Right ventricle myocardium superior (tissue), 1 donor: ENCODE data around the gene KMT2C. TPM values are rescaled to one million over a fixed set of nuclear protein-coding genes. Genes with fewer than 3 reads are reported as not detected.

Source experiments
- ATAC-seq: fragments of 200-7000 bp; cut with Tn5 transposase; one replicate; pipeline ENCODE4 v1.9.1; 2020; ENCODE audit warnings: mild to moderate bottlenecking; ENCODE audit not compliant: poor library complexity
- DNase-seq: peaks from one replicate; pipeline ENCODE4 v3.0.0-alpha.2; 2020
- intact Hi-C: fragments of 100-400 bp; cut with DNase I; formaldehyde crosslinking; loops from one replicate; pipeline ENCODE4 v1.11.2; 2022
- total RNA-seq: library from RNA; stranded (reverse); fragmentation: NEBNext Ultra II Directional; extraction: Animal tissue kit (Norgen Biotek cat#: 25700); gene quantifications from one replicate; pipeline ENCODE4 v1.2.1, GENCODE V29; 2021
- donor health status: DM: no; HTN: yes; CAD: no; lungs with severe emphysema.

The KMT2C gene
- total RNA-seq, 1 donor from 2014 or later: 34.8 TPM

- intact Hi-C loops: no loop called here
- ATAC-seq (peak; percentile 45), DNase-seq (no peak)
Measured at GRCh38 chr7:152193880-152194279, 241.9 kb downstream of the KMT2C start.

GRCh38 chr7:152189061-152189460 lies 246.7 kb downstream of the KMT2C start:
- intact Hi-C loops: no loop called here
- DNase-seq (no peak), ATAC-seq (no peak)

GRCh38 chr7:152185558-152185957 lies 250.2 kb downstream of the KMT2C start:
- peak; percentile 89 for ATAC-seq
- no peak for DNase-seq
- intact Hi-C loops: no loop called here

DNA sequence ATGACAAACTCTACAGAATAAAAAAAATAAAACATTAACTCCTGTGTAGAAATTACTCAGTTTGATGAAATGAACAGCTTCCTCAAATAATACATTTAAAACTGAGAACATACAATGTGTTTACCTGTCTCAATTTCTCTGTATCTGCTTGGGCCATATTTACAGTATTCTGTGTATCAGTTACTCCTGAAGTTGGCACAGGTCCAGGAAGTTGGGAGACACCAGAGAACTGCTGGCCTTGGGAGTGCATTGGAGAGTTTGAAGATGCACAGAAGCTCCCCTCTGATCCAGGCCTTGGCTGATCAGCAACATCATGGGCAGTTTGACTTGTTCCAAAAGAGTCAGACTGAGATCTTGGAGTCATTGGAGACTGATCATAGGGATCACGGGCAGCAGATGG lies 255.2 kb downstream of the KMT2C start:
- ATAC-seq (no peak), DNase-seq (no peak)
- intact Hi-C loops: no loop called here

DNA sequence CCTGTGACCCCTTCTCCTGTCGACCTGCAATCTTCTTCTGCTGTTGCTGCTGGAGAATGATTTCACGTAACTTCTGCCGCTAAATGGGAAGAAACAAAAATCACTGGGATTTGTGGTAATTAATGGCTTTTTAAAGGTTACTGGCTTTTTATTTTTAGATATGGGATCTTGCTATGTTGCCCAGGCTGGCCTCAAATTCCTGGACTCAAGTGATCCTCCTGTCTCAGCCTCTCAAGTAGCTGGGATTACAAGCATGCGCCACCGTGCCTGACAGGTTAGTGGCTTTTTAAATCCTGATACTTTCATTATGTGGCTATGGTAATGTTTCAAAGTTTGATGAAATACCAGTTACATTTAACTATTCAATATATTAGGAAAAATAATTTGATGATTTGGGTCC lies 255.8 kb downstream of the KMT2C start:
- ATAC-seq (no peak), DNase-seq (no peak)
- intact Hi-C loops: no loop called here

GRCh38 chr7:152178405-152179058 lies 257.3 kb downstream of the KMT2C start:
- ATAC-seq: no peak
- DNase-seq: no peak
- intact Hi-C loops: no loop called here

DNA sequence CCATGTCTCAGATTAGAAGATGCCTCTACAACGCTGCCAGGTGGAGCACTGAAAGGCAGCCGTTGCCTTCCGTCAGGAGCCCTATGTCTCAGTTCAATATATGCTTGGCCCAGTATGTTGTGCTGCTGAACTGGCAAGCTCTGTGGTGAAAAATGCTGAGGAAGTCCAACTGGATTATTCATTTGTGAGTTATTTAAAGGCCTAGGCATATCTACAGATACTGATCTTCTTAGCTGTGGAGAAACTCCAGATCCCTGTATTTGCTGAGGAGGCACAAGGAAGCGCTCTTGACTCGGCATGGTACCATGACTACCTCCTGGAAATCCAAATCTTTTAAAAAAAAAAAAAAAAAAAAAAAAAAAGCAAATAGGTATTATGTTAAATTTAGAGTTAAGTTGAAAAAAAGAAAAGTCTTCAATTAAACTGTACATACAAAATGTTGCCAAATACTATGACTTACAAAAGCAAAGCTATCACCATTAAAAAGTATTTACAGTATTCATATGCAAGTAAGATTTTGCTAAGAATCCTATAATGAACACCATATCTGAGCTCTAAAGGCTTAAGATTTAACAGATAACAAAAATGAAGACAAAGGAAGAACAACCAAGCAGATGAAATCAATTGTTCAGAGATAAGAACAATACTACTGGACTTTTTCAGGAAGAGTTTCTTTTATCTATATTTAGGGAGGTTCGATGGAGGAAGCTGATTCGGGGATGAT lies 258.0 kb downstream of the KMT2C start:
- ATAC-seq: no peak
- intact Hi-C loops: no loop called here
- no peak for DNase-seq

DNA sequence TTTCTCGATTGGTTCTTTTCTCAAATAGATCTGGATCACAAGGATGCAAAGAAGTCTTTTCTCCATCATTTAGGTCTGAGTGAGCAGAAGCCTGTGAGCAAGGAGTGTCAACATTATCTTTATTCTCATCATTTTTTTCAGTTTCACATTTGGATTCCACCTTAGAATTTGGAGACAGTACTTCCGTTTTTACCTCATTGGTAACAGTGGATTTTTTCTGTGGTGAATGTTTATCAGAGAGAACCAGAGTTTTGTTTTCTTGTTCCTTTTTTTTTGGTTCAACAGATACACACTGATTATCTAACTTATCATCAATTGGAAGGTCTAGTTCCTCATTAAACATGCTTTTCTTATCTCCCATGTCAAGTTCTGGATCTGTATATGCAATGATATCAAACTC lies 259.0 kb downstream of the KMT2C start:
- no peak for ATAC-seq
- intact Hi-C loops: no loop called here
- DNase-seq: no peak

DNA sequence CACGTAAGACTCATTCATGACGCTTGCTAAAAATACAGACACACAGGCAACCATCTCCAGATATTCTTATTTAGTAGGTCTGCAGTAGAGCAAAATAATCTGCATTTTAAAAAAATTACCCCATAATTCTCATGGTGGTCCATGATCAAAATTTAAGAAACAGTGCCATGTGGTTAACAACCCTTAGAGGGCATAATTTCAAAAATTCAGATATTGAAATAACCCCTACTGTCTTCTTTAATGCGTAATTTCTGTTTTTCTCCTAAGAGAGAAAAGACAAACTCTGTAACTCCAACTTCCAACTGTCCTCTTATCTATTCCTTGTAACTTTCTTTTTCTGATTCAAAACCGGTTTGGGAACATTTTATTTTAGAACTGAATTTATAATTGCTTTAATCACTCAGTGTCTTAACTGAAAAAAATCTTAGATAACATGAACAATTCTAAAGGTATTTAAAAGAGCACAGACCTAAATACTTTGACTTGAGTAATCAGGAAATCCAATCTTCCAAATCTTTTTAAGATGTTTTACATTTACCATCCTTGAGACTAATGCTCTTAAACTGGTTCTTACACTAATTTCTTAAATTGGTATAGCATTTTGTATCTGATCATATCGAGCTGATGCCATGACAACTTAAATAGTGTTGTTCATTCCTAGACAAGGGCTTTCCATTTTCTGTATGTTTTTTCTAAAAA lies 262.3 kb downstream of the KMT2C start:
- ATAC-seq (no peak), DNase-seq (no peak)
- intact Hi-C loops: no loop called here

DNA sequence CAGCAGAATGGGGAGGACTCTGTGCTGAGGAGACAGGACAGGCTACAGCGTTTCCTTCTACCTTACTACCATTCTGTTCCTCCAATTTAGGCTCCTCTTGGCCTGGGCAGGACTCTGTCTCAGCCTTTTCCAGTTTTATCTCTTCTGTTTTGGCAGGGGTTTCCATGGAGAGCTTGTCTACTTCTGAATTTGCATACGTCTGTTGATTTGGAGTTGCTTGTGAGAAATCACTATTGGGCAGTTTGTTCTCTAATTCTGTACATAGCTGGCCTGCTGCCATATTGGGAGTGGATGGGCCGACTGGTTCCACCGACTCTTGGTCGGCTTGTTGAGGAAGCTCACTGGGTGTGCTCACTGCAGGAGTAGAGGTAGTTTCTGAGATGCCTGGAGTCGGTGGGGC lies 273.5 kb downstream of the KMT2C start:
- intact Hi-C loops: no loop called here
- no peak for ATAC-seq

GRCh38 chr7:152161171-152161570 lies 274.6 kb downstream of the KMT2C start:
- intact Hi-C loops: no loop called here
- no peak for ATAC-seq

More for the DNA sequence above, 273.5 kb downstream of the KMT2C start:
- DNase-seq: no peak

DNA sequence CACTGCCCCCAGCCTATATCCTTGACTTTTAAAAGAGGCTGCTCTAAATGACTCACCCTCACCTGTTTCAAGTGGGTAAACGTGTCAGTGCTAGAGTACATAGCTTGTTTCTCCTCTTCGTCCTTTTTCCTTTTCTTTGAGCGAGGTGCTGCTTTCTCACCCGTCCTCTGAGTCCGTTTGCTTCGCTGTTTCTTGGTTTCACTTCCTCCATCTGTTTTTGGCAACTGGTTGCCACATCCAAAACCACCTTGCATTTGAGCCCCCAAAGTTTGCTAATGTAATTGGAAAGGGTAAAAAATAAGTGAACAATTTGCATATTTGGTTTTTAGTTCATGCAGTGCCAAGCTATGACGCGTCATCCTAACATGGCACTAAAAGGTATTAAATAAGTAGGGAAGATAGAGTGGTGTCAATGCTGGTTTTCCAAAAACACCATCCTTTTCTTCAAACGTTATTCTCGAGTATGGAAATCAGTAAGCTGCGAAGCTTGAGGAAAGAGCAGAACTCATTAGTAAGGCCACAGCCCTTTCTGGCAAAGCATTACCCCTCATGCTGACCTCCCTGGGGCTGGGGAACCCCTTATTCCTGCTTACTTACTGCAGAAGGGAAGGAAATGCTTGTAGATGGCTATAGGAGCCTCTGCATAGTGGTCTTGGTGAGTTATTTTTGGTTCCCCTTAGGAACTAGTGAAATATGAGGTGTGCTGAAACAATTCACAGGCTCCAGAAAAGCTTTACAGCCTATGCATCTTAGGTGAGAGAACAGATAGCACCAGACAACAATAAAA lies 276.8 kb downstream of the KMT2C start:
- intact Hi-C loops: no loop called here
- ATAC-seq (no peak), DNase-seq (no peak)

More at GRCh38 chr7:152161171-152161570, 274.6 kb downstream of the KMT2C start:
- no peak for DNase-seq

GRCh38 chr7:152152267-152152666 lies 283.5 kb downstream of the KMT2C start:
- no peak for DNase-seq
- peak; percentile 73 for ATAC-seq
- intact Hi-C loops: no loop called here

- no peak for DNase-seq
- no peak for ATAC-seq
- intact Hi-C loops: no loop called here
Measured at GRCh38 chr7:152149363-152149762, 286.4 kb downstream of the KMT2C start.

DNA sequence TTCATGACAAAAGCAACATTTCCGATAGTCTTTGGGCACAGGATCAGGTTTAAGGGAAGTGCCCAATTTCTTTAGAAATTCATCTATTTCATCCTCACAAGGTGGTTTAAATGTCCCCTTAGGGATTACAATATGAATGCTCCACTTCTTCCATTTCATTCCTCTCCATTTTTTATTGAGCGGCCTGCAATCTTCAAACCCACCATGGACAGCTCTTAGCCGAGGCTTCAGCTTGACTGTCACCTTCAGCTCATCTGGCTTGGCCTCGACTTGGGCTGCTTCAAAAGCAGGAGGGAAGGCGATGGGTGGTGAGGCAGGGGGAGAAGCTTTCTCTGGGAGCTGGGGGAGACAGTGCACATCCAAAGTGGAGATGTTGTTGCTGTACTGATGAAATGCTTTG lies 287.1 kb downstream of the KMT2C start:
- no peak for ATAC-seq
- no peak for DNase-seq

DNA sequence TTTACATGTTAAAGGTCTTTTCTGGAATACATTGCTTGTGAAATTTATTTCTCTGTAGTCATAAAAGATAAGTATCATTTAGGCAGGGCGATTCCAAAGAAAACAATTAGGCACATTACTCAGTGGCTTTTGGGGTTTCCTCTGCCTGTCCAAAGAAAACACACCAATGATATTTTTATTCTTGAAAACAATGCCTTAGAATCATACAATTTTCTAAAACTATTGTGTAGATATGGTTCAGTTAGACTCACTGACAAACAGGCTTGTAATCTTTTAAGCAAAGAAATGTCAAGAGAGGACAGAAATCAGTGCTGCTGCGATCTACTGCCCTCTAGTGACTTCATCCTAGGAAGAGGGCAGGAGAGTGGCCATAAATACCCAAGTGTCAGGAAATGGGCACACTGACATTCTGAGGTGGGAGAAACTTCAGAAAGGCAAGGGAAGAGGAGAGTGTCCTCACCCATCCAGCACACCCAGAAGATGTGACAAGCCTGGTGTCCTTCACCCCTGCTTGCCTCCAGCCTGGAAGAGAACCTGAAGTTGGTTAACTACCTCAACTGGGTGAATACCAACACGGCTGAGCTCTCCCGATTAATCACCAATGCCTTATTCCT lies 289.8 kb downstream of the KMT2C start:
- peak; percentile 74 for ATAC-seq
- intact Hi-C loops: no loop called here
- no peak for DNase-seq

More for the DNA sequence above, 287.1 kb downstream of the KMT2C start:
- intact Hi-C loops: no loop called here

DNA sequence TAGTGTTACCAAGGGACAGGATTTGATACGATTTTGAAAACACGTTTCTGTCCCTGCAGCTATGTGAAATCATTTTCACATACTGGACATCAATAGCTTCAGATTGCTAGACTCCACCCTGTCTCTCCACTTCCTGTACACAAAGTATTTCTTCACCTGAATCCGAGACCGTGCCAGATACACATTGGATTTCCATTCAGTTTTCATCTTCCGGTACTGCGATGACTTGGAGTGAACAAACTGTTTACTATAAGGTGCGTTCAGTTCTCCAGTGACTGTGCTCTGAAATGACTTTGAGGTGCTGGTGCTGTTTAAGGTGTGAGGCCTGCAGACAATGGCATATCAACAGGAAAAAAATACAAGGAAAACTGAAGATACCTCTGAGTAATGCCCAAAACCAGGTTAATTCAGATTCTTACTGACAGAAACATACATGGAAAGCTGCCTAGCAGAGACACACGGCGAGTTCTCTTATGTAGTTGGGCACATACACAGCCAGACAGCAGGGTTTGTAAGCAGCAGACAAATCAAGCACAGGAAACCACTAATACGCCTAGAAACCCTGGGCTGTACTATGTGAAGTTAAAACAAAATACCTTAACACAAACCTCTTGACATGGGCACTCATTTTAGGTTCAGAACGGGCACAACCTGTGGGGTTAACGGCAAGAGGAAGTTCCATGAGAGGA lies 291.1 kb downstream of the KMT2C start:
- no peak for ATAC-seq
- no peak for DNase-seq
- intact Hi-C loops: no loop called here

DNA sequence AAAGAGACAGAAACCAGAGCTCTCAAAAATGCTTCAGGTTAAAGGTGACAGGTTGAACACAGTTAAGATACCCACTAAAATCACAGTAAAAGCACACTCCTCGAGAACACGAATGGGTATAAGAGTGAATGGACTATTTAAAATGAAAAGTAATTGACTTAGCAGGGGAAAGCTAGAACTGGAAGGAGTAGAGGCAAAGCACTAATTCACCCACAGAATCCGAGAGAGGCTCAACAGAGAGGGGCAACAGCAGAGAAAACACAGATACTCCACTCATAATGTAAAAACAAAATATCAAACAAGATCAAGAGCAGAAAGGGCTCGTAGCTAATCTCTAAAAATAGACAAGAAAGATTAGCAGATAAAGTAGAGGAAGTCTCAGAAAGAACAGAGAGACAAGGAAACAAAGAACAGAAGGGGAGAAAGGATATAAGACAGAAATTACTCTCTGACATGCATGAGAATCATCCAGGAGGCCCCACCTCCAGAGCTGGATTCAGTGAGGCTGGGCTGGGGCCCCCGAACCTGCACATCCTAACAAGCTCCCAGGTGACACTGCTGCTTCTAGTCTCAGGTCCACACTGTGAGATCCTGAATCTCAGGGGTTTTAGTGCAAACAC lies 292.7 kb downstream of the KMT2C start:
- ATAC-seq: no peak
- intact Hi-C loops: no loop called here

More for the DNA sequence above, 292.7 kb downstream of the KMT2C start:
- DNase-seq: no peak
